H9 (cell line): ENCODE measurements around the gene TESPA1. TPM values are rescaled to one million over a fixed set of nuclear protein-coding genes. Genes with fewer than 3 reads are reported as not detected.

Source experiments
- DNase-seq: peaks from one replicate; pipeline ENCODE4 v3.0.0-alpha.2; 2017
- H2AFZ ChIP-seq: one replicate; pipeline ENCODE4 v1.6.1; 2013; ENCODE audit warnings: mild to moderate bottlenecking, low read length, control low read depth, moderate library complexity
- H2AK5ac ChIP-seq: 2 replicates; pipeline ENCODE4 v1.6.1; 2013; ENCODE audit warnings: low read length, control low read depth, mixed read lengths; ENCODE audit not compliant: insufficient read length
- H2BK120ac ChIP-seq: one replicate; pipeline ENCODE4 v1.6.1; 2013; ENCODE audit warnings: low read depth, mild to moderate bottlenecking, low read length, control low read depth, inconsistent platforms; ENCODE audit not compliant: poor library complexity, severe bottlenecking
- H2BK12ac ChIP-seq: 2 replicates; pipeline ENCODE4 v1.6.1; 2013; ENCODE audit warnings: low read length, control low read depth, mixed read lengths, low read depth; ENCODE audit not compliant: insufficient read length
- H2BK15ac ChIP-seq: 2 replicates; pipeline ENCODE4 v1.6.1; 2013; ENCODE audit warnings: low read depth, low read length, control low read depth
- H2BK20ac ChIP-seq: one replicate; pipeline ENCODE4 v1.6.1; 2013; ENCODE audit warnings: low read depth, mild to moderate bottlenecking, low read length, control low read depth, inconsistent platforms; ENCODE audit not compliant: poor library complexity, severe bottlenecking
- H2BK5ac ChIP-seq: 2 replicates; pipeline ENCODE4 v1.6.1; 2013; ENCODE audit warnings: low read length, control low read depth, mixed read lengths; ENCODE audit not compliant: insufficient read length
- H3K14ac ChIP-seq: 2 replicates; pipeline ENCODE4 v1.6.1; 2013; ENCODE audit warnings: low read length, control low read depth; ENCODE audit not compliant: insufficient read depth
- H3K18ac ChIP-seq: 2 replicates; pipeline ENCODE4 v1.6.1; 2013; ENCODE audit warnings: low read depth, mild to moderate bottlenecking, mixed read lengths, low read length, control low read depth; ENCODE audit not compliant: insufficient read length
- H3K23ac ChIP-seq: 2 replicates; pipeline ENCODE4 v1.6.1; 2013; ENCODE audit warnings: low read length, control low read depth, mixed read lengths, low read depth; ENCODE audit not compliant: insufficient read length
- H3K23me2 ChIP-seq: 2 replicates; pipeline ENCODE4 v1.6.1; 2013; ENCODE audit warnings: low read depth, mild to moderate bottlenecking, mixed read lengths, low read length, control low read depth; ENCODE audit not compliant: insufficient read length, poor library complexity, severe bottlenecking
- H3K27ac ChIP-seq: 2 replicates; pipeline ENCODE4 v1.5.1; 2013; ENCODE audit warnings: low read length, control low read depth, mixed read lengths, low read depth; ENCODE audit not compliant: insufficient read length
- H3K27me3 ChIP-seq: 2 replicates; pipeline ENCODE4 v1.6.1; 2013; ENCODE audit warnings: low read length, control low read depth, inconsistent platforms; ENCODE audit not compliant: insufficient read depth
- H3K4ac ChIP-seq: 2 replicates; pipeline ENCODE4 v1.6.1; 2013; ENCODE audit warnings: low read depth, mild to moderate bottlenecking, control low read depth, inconsistent platforms, low read length, moderate library complexity
- H3K4me1 ChIP-seq: 2 replicates; pipeline ENCODE4 v1.6.1; 2013; ENCODE audit warnings: low read length, control low read depth, inconsistent platforms; ENCODE audit not compliant: insufficient read depth
- H3K4me2 ChIP-seq: 2 replicates; pipeline ENCODE4 v1.6.1; 2013; ENCODE audit warnings: low read length, control low read depth, mixed read lengths; ENCODE audit not compliant: insufficient read length, insufficient read depth
- H3K56ac ChIP-seq: 2 replicates; pipeline ENCODE4 v1.6.1; 2013; ENCODE audit warnings: low read depth, mild to moderate bottlenecking, mixed read lengths, low read length, control low read depth; ENCODE audit not compliant: insufficient read length
- H3K79me1 ChIP-seq: 2 replicates; pipeline ENCODE4 v1.6.1; 2013; ENCODE audit warnings: low read depth, mild to moderate bottlenecking, moderate library complexity, low read length, control low read depth, inconsistent platforms; ENCODE audit not compliant: insufficient read depth, poor library complexity, severe bottlenecking
- H3K79me2 ChIP-seq: 2 replicates; pipeline ENCODE4 v1.6.1; 2013; ENCODE audit warnings: low read length, control low read depth, inconsistent platforms; ENCODE audit not compliant: insufficient read depth
- H3K9ac ChIP-seq: 2 replicates; pipeline ENCODE4 v1.6.1; 2013; ENCODE audit warnings: low read length, control low read depth, mixed read lengths; ENCODE audit not compliant: insufficient read length; ENCODE audit errors: extremely low read depth
- H3K9me3 ChIP-seq: one replicate; pipeline ENCODE4 v1.6.1; 2013; ENCODE audit warnings: low read depth, low read length, inconsistent platforms; ENCODE audit not compliant: control insufficient read depth
- H3T11ph ChIP-seq: one replicate; pipeline ENCODE4 v1.6.1; 2013; ENCODE audit warnings: mild to moderate bottlenecking, low read length, control low read depth, inconsistent platforms
- H4K20me1 ChIP-seq: one replicate; pipeline ENCODE4 v1.6.1; 2013; ENCODE audit not compliant: control insufficient read depth, insufficient read length, insufficient read depth
- H4K5ac ChIP-seq: 2 replicates; pipeline ENCODE4 v1.6.1; 2013; ENCODE audit warnings: low read depth, mild to moderate bottlenecking, mixed read lengths, low read length, control low read depth; ENCODE audit not compliant: insufficient read length
- H4K8ac ChIP-seq: replicated peaks from 2 replicates; pipeline ENCODE4 v1.6.1; 2013; ENCODE audit warnings: low read length, control low read depth, mixed read lengths, low read depth; ENCODE audit not compliant: insufficient read length
- H4K91ac ChIP-seq: 2 replicates; pipeline ENCODE4 v1.6.1; 2013; ENCODE audit warnings: low read depth, mild to moderate bottlenecking, moderate library complexity, mixed read lengths, low read length, control low read depth; ENCODE audit not compliant: insufficient read length
- H3K27ac Mint-ChIP-seq, 3 experiments: 2 replicates in 2 of 3; 3 replicates in 1 of 3; pipeline ENCODE4 v1.8.0; 2020 to 2021; ENCODE audit warnings: mixed read lengths in 3 of 3, mild to moderate bottlenecking in 1 of 3, moderate library complexity in 1 of 3
- H3K27me3 Mint-ChIP-seq: 2 replicates; pipeline ENCODE4 v1.8.0; 2021; ENCODE audit warnings: low read depth, mild to moderate bottlenecking, moderate library complexity, mixed read lengths
- H3K36me3 Mint-ChIP-seq, 3 experiments: 2 replicates in 2 of 3; 3 replicates in 1 of 3; pipeline ENCODE4 v1.8.0; 2020 to 2021; ENCODE audit warnings: low read depth in 3 of 3, mixed read lengths in 3 of 3; ENCODE audit not compliant: insufficient read depth in 1 of 3
- H3K4me1 Mint-ChIP-seq, 2 experiments: 2 replicates each; pipeline ENCODE4 v1.8.0; 2020; ENCODE audit warnings: mixed read lengths in 2 of 2
- H3K4me3 Mint-ChIP-seq, 2 experiments: 2 replicates in 1 of 2; 3 replicates in 1 of 2; pipeline ENCODE4 v1.8.0; 2020 to 2021; ENCODE audit warnings: mild to moderate bottlenecking in 2 of 2, mixed read lengths in 2 of 2, moderate library complexity in 1 of 2
- H3K9me3 Mint-ChIP-seq, 2 experiments: 2 replicates in 1 of 2; 3 replicates in 1 of 2; pipeline ENCODE4 v1.8.0; 2020; ENCODE audit warnings: mild to moderate bottlenecking in 2 of 2, mixed read lengths in 2 of 2, moderate library complexity in 1 of 2
- CTCF ChIP-seq: fragments of 200-600 bp; sonication (generic); conservative IDR thresholded peaks from 3 replicates; pipeline ENCODE4 v1.8.0; 2021; ENCODE audit warnings: antibody characterized with exemption, mild to moderate bottlenecking
- WGBS: extraction: QIAGEN DNeasy Blood & Tissue Kit; methylation state at CpG from one replicate; pipeline ENCODE4 v1.1.7; 2013; ENCODE audit warnings: missing lambda C conversion rate, low lambda C conversion rate, mixed read lengths; ENCODE audit not compliant: insufficient read length; ENCODE audit errors: extremely low coverage; 5-methylcytosine and 5-hydroxymethylcytosine counted together
- total RNA-seq: library from RNA; stranded (reverse); gene quantifications from 2 replicates; pipeline ENCODE4 v1.2.1, GENCODE V29; 2021

The TESPA1 gene
- total RNA-seq, 1 experiment from 2014 or later = not detected

- Histone ChIP-seq H3K4me2 (no peak overlapping the region), H2BK12ac (no peak overlapping the region)
These were observed 6.7 kb downstream of the TESPA1 start for GRCh38 chr12:54977857-54978256.

More at GRCh38 chr12:54977857-54978256, 6.7 kb downstream of the TESPA1 start:
- H3K27ac Mint-ChIP-seq = no peak overlapping the region
- Histone ChIP-seq H3K9me3 (no peaks in the 10 kb centered on the region), H3K27ac (no peak overlapping the region), H3K79me1 (no peaks in the 10 kb centered on the region), H2AK5ac (no peak overlapping the region), H3K9ac (no peak overlapping the region), H2BK120ac (no peak overlapping the region), H4K91ac (no peak overlapping the region), H4K8ac (no peak overlapping the region), H3K18ac (no peak overlapping the region), H2BK5ac (no peak overlapping the region), H3K14ac (no peak overlapping the region), H3K56ac (no peak overlapping the region), H4K20me1 (no peaks in the 10 kb centered on the region), H4K5ac (no peak overlapping the region), H3T11ph (no peak overlapping the region), H3K23me2 (no peaks in the 10 kb centered on the region), H3K4me1 (no peaks in the 10 kb centered on the region; the same call in 1 of the 2 replicates), H3K4ac (no peak overlapping the region), H2BK15ac (no peak overlapping the region), H3K23ac (no peak overlapping the region), H2BK20ac (no peak overlapping the region), H3K27me3 (no peaks in the 10 kb centered on the region), H3K79me2 (no peaks in the 10 kb centered on the region), H2AFZ (no peak overlapping the region)
- no peak overlapping the region for H3K4me3 Mint-ChIP-seq
- DNase-seq = no peak
- WGBS = no CpG with 5 or more reads among the region's 5 CpGs
- TF ChIP-seq CTCF = no peak
- H3K36me3 Mint-ChIP-seq = no peaks in the 10 kb centered on the region
- peaks cover 14 to 15% of the 10 kb centered on the region in 2 experiments for H3K4me1 Mint-ChIP-seq
- H3K9me3 Mint-ChIP-seq = no peaks in the 10 kb centered on the region; a peak in 1 of 5 replicates
- peaks cover 2% of the 10 kb centered on the region; the same call in 1 of the 2 replicates for H3K27me3 Mint-ChIP-seq
